ENCODE results near the gene TNRC6B. TPM values are rescaled to one million over a fixed set of nuclear protein-coding genes. Genes with fewer than 3 reads are reported as not detected.

Gene TNRC6B
- total RNA-seq, 1 donor from 2014 or later = 62.0 TPM

- Mint-ChIP-seq H3K27me3 (ENCODE audit: unreplicated experiment) (peaks cover 6% of the 10 kb centered on the region), H3K4me1 (ENCODE audit: low read depth, unreplicated experiment) (peaks cover 35% of the 10 kb centered on the region), H3K27ac (ENCODE audit: unreplicated experiment) (no peak overlapping the region), H3K4me3 (ENCODE audit: unreplicated experiment) (no peak overlapping the region), H3K36me3 (ENCODE audit: unreplicated experiment) (no peaks in the 10 kb centered on the region), H3K9me3 (ENCODE audit: unreplicated experiment) (peaks cover 1% of the 10 kb centered on the region)
- no peak for TF ChIP-seq CTCF (IDR thresholded peaks at IDR 0.05; ENCODE audit: partially characterized antibody, unreplicated experiment)
- no peak for DNase-seq
Observed at GRCh38 chr22:40206561-40206960, 28.8 kb downstream of the TNRC6B start.

GRCh38 chr22:40210818-40211217 is 33.1 kb downstream of the TNRC6B start:
- Mint-ChIP-seq H3K4me3 (ENCODE audit: unreplicated experiment) (peak overlapping the region; percentile 18), H3K9me3 (ENCODE audit: unreplicated experiment) (peaks cover 1% of the 10 kb centered on the region), H3K4me1 (ENCODE audit: low read depth, unreplicated experiment) (peaks cover 33% of the 10 kb centered on the region), H3K27me3 (ENCODE audit: unreplicated experiment) (peaks cover 2% of the 10 kb centered on the region), H3K27ac (ENCODE audit: unreplicated experiment) (no peak overlapping the region), H3K36me3 (ENCODE audit: unreplicated experiment) (no peaks in the 10 kb centered on the region)
- TF ChIP-seq CTCF (IDR thresholded peaks at IDR 0.05; ENCODE audit: partially characterized antibody, unreplicated experiment) = no peak
- no peak for DNase-seq

DNA sequence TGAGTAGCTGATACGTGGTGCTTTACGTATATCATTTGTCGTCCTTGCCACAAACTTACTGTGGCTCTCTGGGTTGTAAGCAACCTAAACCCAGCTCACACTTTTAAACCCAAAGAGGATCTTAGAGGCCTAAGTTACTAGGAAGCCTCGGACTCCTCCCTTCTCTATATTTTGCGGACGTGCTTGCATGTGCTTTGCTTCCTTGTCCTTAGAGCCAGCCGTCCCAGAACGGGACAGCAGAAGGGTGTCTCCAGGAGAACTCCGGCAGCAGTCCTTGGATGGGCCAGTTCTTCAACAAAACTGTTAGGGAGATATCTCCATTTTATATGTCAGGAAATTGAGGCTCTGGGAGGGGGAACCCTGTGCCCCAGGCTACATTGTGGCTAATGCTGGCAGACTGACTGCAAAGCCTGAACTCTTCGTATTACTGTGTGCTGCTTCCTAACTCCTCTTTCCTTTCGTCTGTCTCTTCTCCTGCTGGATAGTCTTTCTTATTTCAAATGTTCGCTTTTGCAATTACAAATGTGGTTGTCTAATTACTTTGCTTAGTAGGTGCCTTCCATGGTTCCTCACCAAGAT is 33.8 kb downstream of the TNRC6B start:
- Mint-ChIP-seq H3K27ac (ENCODE audit: unreplicated experiment) (no peak overlapping the region), H3K4me1 (ENCODE audit: low read depth, unreplicated experiment) (peaks cover 32% of the 10 kb centered on the region), H3K27me3 (ENCODE audit: unreplicated experiment) (peaks cover under 1% of the 10 kb centered on the region), H3K4me3 (ENCODE audit: unreplicated experiment) (no peak overlapping the region), H3K9me3 (ENCODE audit: unreplicated experiment) (peaks cover 1% of the 10 kb centered on the region), H3K36me3 (ENCODE audit: unreplicated experiment) (no peaks in the 10 kb centered on the region)
- TF ChIP-seq CTCF (IDR thresholded peaks at IDR 0.05; ENCODE audit: partially characterized antibody, unreplicated experiment) = no peak
- no peak for DNase-seq

GRCh38 chr22:40212121-40212520 is 34.4 kb downstream of the TNRC6B start:
- no peak overlapping the region for H3K4me3 Mint-ChIP-seq (ENCODE audit: unreplicated experiment)
- TF ChIP-seq CTCF (IDR thresholded peaks at IDR 0.05; ENCODE audit: partially characterized antibody, unreplicated experiment) = no peak
- no peak for DNase-seq
- H3K36me3 Mint-ChIP-seq (ENCODE audit: unreplicated experiment) = no peaks in the 10 kb centered on the region
- no peaks in the 10 kb centered on the region for H3K27me3 Mint-ChIP-seq (ENCODE audit: unreplicated experiment)
- H3K4me1 Mint-ChIP-seq (ENCODE audit: low read depth, unreplicated experiment) = peaks cover 31% of the 10 kb centered on the region
- no peak overlapping the region for H3K27ac Mint-ChIP-seq (ENCODE audit: unreplicated experiment)
- peaks cover 1% of the 10 kb centered on the region for H3K9me3 Mint-ChIP-seq (ENCODE audit: unreplicated experiment)

DNA sequence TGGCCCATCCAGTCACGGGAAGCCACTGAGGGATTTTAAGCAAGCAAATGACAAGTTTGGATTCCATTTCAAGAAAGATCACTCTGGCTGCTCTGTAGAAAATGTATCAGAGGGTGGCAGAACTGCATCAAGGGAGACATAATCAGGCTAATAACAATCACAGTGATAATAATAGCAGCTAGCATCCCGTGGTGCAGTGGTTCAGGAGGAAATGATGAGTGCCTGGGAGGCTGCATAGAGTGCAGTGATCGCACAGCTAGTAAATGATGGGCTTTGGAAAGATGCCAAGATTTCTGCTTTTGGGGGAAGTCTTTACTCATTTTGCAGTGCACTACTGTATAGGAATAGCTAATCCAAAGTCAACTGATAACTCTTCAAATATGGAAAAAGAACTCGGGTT is 35.8 kb downstream of the TNRC6B start:
- Mint-ChIP-seq H3K4me1 (ENCODE audit: low read depth, unreplicated experiment) (peaks cover 31% of the 10 kb centered on the region), H3K36me3 (ENCODE audit: unreplicated experiment) (no peaks in the 10 kb centered on the region), H3K27me3 (ENCODE audit: unreplicated experiment) (no peaks in the 10 kb centered on the region), H3K4me3 (ENCODE audit: unreplicated experiment) (no peak overlapping the region), H3K9me3 (ENCODE audit: unreplicated experiment) (no peaks in the 10 kb centered on the region), H3K27ac (ENCODE audit: unreplicated experiment) (no peak overlapping the region)
- DNase-seq = no peak
- no peak for TF ChIP-seq CTCF (IDR thresholded peaks at IDR 0.05; ENCODE audit: partially characterized antibody, unreplicated experiment)

Measured in glutamatergic neuron (in vitro differentiated cells).